T-helper 17 cell (primary cell): ENCODE results near the gene ERN2. TPM values are rescaled to one million over a fixed set of nuclear protein-coding genes. Genes with fewer than 3 reads are reported as not detected.
A peak's percentile ranks its signal among the peaks of the same experiment; 100 is the strongest.

Experiments
- ATAC-seq: fragments of 150-1000 bp; cut with Tn5 transposase; 2 replicates; pipeline ENCODE4 v1.10.0; 2021; ENCODE audit warnings: mild to moderate bottlenecking, moderate library complexity
- DNase-seq, 3 donors: peaks; one replicate each; pipeline versions ENCODE4 v3.0.0 to v3.0.0-alpha.2; 2020 to 2021
- H3K9me3 ChIP-seq: one replicate; pipeline ENCODE4 v1.7.0; 2013; ENCODE audit warnings: low read length, mild to moderate bottlenecking; ENCODE audit not compliant: control insufficient read depth, poor library complexity, severe bottlenecking
- H3K27ac Mint-ChIP-seq: one replicate; pipeline ENCODE4 v1.8.0; 2022; ENCODE audit warnings: mild to moderate bottlenecking, moderate library complexity, mixed read lengths
- H3K27me3 Mint-ChIP-seq: one replicate; pipeline ENCODE4 v1.8.0; 2022; ENCODE audit warnings: mixed read lengths
- H3K36me3 Mint-ChIP-seq: one replicate; pipeline ENCODE4 v1.8.0; 2022; ENCODE audit warnings: low read depth, mixed read lengths
- H3K4me1 Mint-ChIP-seq: one replicate; pipeline ENCODE4 v1.8.0; 2022; ENCODE audit warnings: mild to moderate bottlenecking, mixed read lengths
- H3K4me3 Mint-ChIP-seq: one replicate; pipeline ENCODE4 v1.8.0; 2022; ENCODE audit warnings: mild to moderate bottlenecking, moderate library complexity, mixed read lengths
- total RNA-seq, 4 donors: library from RNA in 2 of 4; stranded (reverse) in 2 of 4; gene quantifications; one replicate each; pipeline ENCODE4 v1.2.3 and lab custom pipeline; 2022 to 2026

The ERN2 gene
- total RNA-seq, 2 donors from 2014 or later: not detected

GRCh38 chr16:23670137-23670776 lies 42.8 kb downstream of the ERN2 start:
- H3K4me1 Mint-ChIP-seq: peaks cover 10% of the 10 kb centered on the region
- DNase-seq (no peak), ATAC-seq (no peak)
- H3K36me3 Mint-ChIP-seq: no peaks in the 10 kb centered on the region
- no peaks in the 10 kb centered on the region for H3K9me3 ChIP-seq
- H3K4me3 Mint-ChIP-seq: no peak overlapping the region
- no peak overlapping the region for H3K27ac Mint-ChIP-seq
- H3K27me3 Mint-ChIP-seq: no peaks in the 10 kb centered on the region

GRCh38 chr16:23668873-23669272 lies 44.1 kb downstream of the ERN2 start:
- H3K27ac Mint-ChIP-seq: no peak overlapping the region
- H3K4me1 Mint-ChIP-seq: peaks cover 11% of the 10 kb centered on the region
- ATAC-seq (no peak), DNase-seq (no peak)
- H3K4me3 Mint-ChIP-seq: no peak overlapping the region
- H3K9me3 ChIP-seq: no peaks in the 10 kb centered on the region
- no peaks in the 10 kb centered on the region for H3K27me3 Mint-ChIP-seq
- H3K36me3 Mint-ChIP-seq: peaks cover 2% of the 10 kb centered on the region

GRCh38 chr16:23668225-23668624 lies 44.8 kb downstream of the ERN2 start:
- no peak overlapping the region for H3K4me3 Mint-ChIP-seq
- ATAC-seq: no peak
- no peaks in the 10 kb centered on the region for H3K27me3 Mint-ChIP-seq

GRCh38 chr16:23667355-23667659 lies 45.7 kb downstream of the ERN2 start:
- H3K9me3 ChIP-seq: no peaks in the 10 kb centered on the region
- ATAC-seq (no peak), DNase-seq (no peak)
- Mint-ChIP-seq H3K4me1 (peaks cover 11% of the 10 kb centered on the region), H3K27ac (no peak overlapping the region), H3K36me3 (peaks cover 2% of the 10 kb centered on the region), H3K27me3 (no peaks in the 10 kb centered on the region), H3K4me3 (no peak overlapping the region)

More at GRCh38 chr16:23668225-23668624, 44.8 kb downstream of the ERN2 start:
- H3K4me1 Mint-ChIP-seq: peaks cover 11% of the 10 kb centered on the region
- peaks cover 2% of the 10 kb centered on the region for H3K36me3 Mint-ChIP-seq
- no peak for DNase-seq
- H3K9me3 ChIP-seq: no peaks in the 10 kb centered on the region
- H3K27ac Mint-ChIP-seq: no peak overlapping the region

- DNase-seq (no peak), ATAC-seq (no peak)
- no peaks in the 10 kb centered on the region for H3K27me3 Mint-ChIP-seq
- H3K4me1 Mint-ChIP-seq: peaks cover 11% of the 10 kb centered on the region
- no peaks in the 10 kb centered on the region for H3K9me3 ChIP-seq
- no peak overlapping the region for H3K4me3 Mint-ChIP-seq
- H3K36me3 Mint-ChIP-seq: peaks cover 2% of the 10 kb centered on the region
- H3K27ac Mint-ChIP-seq: no peak overlapping the region
These were observed 46.3 kb downstream of the ERN2 start for GRCh38 chr16:23666571-23667354.

GRCh38 chr16:23663918-23664317 lies 49.1 kb downstream of the ERN2 start:
- Mint-ChIP-seq H3K27me3 (no peaks in the 10 kb centered on the region), H3K27ac (no peak overlapping the region), H3K36me3 (peaks cover 3% of the 10 kb centered on the region), H3K4me3 (no peak overlapping the region), H3K4me1 (peaks cover 3% of the 10 kb centered on the region)
- H3K9me3 ChIP-seq: no peaks in the 10 kb centered on the region
- DNase-seq (no peak), ATAC-seq (no peak)

GRCh38 chr16:23651943-23652468 lies 61.0 kb downstream of the ERN2 start:
- Mint-ChIP-seq H3K27me3 (no peaks in the 10 kb centered on the region), H3K36me3 (peaks cover 8% of the 10 kb centered on the region), H3K27ac (no peak overlapping the region), H3K4me3 (no peak overlapping the region), H3K4me1 (peaks cover 30% of the 10 kb centered on the region)
- DNase-seq (no peak), ATAC-seq (no peak)
- no peaks in the 10 kb centered on the region for H3K9me3 ChIP-seq

GRCh38 chr16:23650674-23651416 lies 62.2 kb downstream of the ERN2 start:
- Mint-ChIP-seq H3K36me3 (peaks cover 9% of the 10 kb centered on the region), H3K27ac (no peak overlapping the region), H3K4me3 (no peak overlapping the region), H3K4me1 (peaks cover 35% of the 10 kb centered on the region), H3K27me3 (no peaks in the 10 kb centered on the region)
- ATAC-seq (no peak), DNase-seq (no peak)
- no peaks in the 10 kb centered on the region for H3K9me3 ChIP-seq

- ATAC-seq: no peak
- DNase-seq: no peak
- H3K9me3 ChIP-seq: no peaks in the 10 kb centered on the region
- H3K27me3 Mint-ChIP-seq: no peaks in the 10 kb centered on the region
- peaks cover 9% of the 10 kb centered on the region for H3K36me3 Mint-ChIP-seq
- peaks cover 39% of the 10 kb centered on the region for H3K4me1 Mint-ChIP-seq
- H3K4me3 Mint-ChIP-seq: peak overlapping the region; percentile 96
- H3K27ac Mint-ChIP-seq: peak overlapping the region; percentile 96
These were observed 70.7 kb downstream of the ERN2 start for GRCh38 chr16:23642246-23642774.

GRCh38 chr16:23640931-23641765 lies 71.9 kb downstream of the ERN2 start, which contains the start of the genes DCTN5 and PALB2:
Gene DCTN5, plus strand, starts transcription at chr16:23641466. Its CDS starts 77 bp downstream, at chr16:23641543.
Gene PALB2, minus strand, starts transcription at chr16:23641310. Its CDS starts 153 bp downstream, at chr16:23641157.
- no peaks in the 10 kb centered on the region for H3K27me3 Mint-ChIP-seq
- peaks cover 35% of the 10 kb centered on the region for H3K4me1 Mint-ChIP-seq
- peak; percentile 98 for ATAC-seq
- peaks cover 8% of the 10 kb centered on the region for H3K36me3 Mint-ChIP-seq
- no peaks in the 10 kb centered on the region for H3K9me3 ChIP-seq
- H3K4me3 Mint-ChIP-seq: peak within 1 kb of the TSS; percentile 96
- peak; percentile 61 to 76 (median 73) for DNase-seq
- H3K27ac Mint-ChIP-seq: peak within 1 kb of the TSS; percentile 96

GRCh38 chr16:23640615-23640930 lies 72.4 kb downstream of the ERN2 start:
- peak overlapping the region; percentile 96 for H3K27ac Mint-ChIP-seq
- peak overlapping the region; percentile 96 for H3K4me3 Mint-ChIP-seq
- DNase-seq: no peak
- peaks cover 9% of the 10 kb centered on the region for H3K36me3 Mint-ChIP-seq
- no peak for ATAC-seq
- peaks cover 30% of the 10 kb centered on the region for H3K4me1 Mint-ChIP-seq
- no peaks in the 10 kb centered on the region for H3K27me3 Mint-ChIP-seq
- no peaks in the 10 kb centered on the region for H3K9me3 ChIP-seq
